DOHH2 (cell line): ENCODE data around the gene SPSB1.

Experiments used
- H3F3A ChIP-seq: fragments of 200-600 bp; sonication (generic), shearing (Covaris generic); 2 replicates; pipeline ENCODE4 v1.6.0; 2016; ENCODE audit warnings: antibody characterized with exemption, mild to moderate bottlenecking; ENCODE audit not compliant: control insufficient read depth, insufficient read depth
- H3K27ac ChIP-seq: fragments of 200-600 bp; sonication (generic); 2 replicates; pipeline ENCODE4 v1.5.1; 2014; ENCODE audit warnings: low read depth, mild to moderate bottlenecking, low read length, moderate library complexity
- H3K27me3 ChIP-seq: fragments of 200-600 bp; sonication (generic); 2 replicates; pipeline ENCODE4 v1.6.1; 2014; ENCODE audit warnings: mild to moderate bottlenecking, low read length, mixed read lengths; ENCODE audit not compliant: control insufficient read depth
- H3K36me3 ChIP-seq: fragments of 200-600 bp; sonication (generic); 2 replicates; pipeline ENCODE4 v1.6.1; 2014; ENCODE audit warnings: mild to moderate bottlenecking, low read length, moderate library complexity, mixed read lengths; ENCODE audit not compliant: control insufficient read depth
- H3K4me1 ChIP-seq: fragments of 200-600 bp; sonication (generic); 2 replicates; pipeline ENCODE4 v1.6.1; 2014; ENCODE audit warnings: mild to moderate bottlenecking, low read length, mixed read lengths; ENCODE audit not compliant: control insufficient read depth
- H3K4me2 ChIP-seq: fragments of 200-600 bp; sonication (generic); 2 replicates; pipeline ENCODE4 v1.6.0; 2014; ENCODE audit warnings: mild to moderate bottlenecking, low read length, moderate library complexity
- H3K4me3 ChIP-seq: fragments of 200-600 bp; sonication (generic); 2 replicates; pipeline ENCODE4 v1.5.1; 2014; ENCODE audit warnings: mild to moderate bottlenecking, low read length, mixed read lengths
- H3K79me2 ChIP-seq: fragments of 200-600 bp; sonication (generic); 2 replicates; pipeline ENCODE4 v1.6.1; 2014; ENCODE audit warnings: mild to moderate bottlenecking, low read length, mixed read lengths; ENCODE audit not compliant: control insufficient read depth
- H3K9me2 ChIP-seq: fragments of 200-600 bp; sonication (generic); replicated peaks from 2 replicates; pipeline ENCODE4 v1.6.1; 2014; ENCODE audit warnings: mild to moderate bottlenecking, low read length, mixed read lengths; ENCODE audit not compliant: control insufficient read depth
- H3K9me3 ChIP-seq: fragments of 200-600 bp; sonication (generic); 2 replicates; pipeline ENCODE4 v1.6.1; 2014; ENCODE audit warnings: antibody characterized with exemption, low read length, mixed read lengths; ENCODE audit not compliant: control insufficient read depth, insufficient read depth
- H4K20me1 ChIP-seq: fragments of 200-600 bp; sonication (generic); 2 replicates; pipeline ENCODE4 v1.6.0; 2014; ENCODE audit warnings: low read depth, mild to moderate bottlenecking, antibody characterized with exemption, low read length, moderate library complexity; ENCODE audit not compliant: control insufficient read depth, insufficient read depth
- CTCF ChIP-seq: fragments of 200-600 bp; sonication (generic); IDR thresholded peaks from one replicate; pipeline ENCODE4 v1.5.1; 2014; ENCODE audit warnings: antibody characterized with exemption, mild to moderate bottlenecking, low read depth, low read length; ENCODE audit not compliant: poor library complexity, severe bottlenecking
- EZH2phosphoT487 ChIP-seq: fragments of 200-600 bp; sonication (generic); IDR thresholded peaks from 2 replicates; pipeline ENCODE4 v1.6.1; 2017; ENCODE audit warnings: borderline replicate concordance, mild to moderate bottlenecking, antibody characterized with exemption, low read length, moderate library complexity, mixed read lengths

The SPSB1 gene

GRCh38 chr1:9367806-9368205 is 75.1 kb downstream of the SPSB1 start:
- Histone ChIP-seq H3K9me3 (no peaks in the 10 kb centered on the region), H3K4me1 (peaks cover 15% of the 10 kb centered on the region), H3K27me3 (no peaks in the 10 kb centered on the region), H4K20me1 (no peaks in the 10 kb centered on the region), H3K4me2 (no peak overlapping the region), H3F3A (no peaks in the 10 kb centered on the region), H3K4me3 (no peak overlapping the region), H3K79me2 (peaks cover 7% of the 10 kb centered on the region), H3K9me2 (no peaks in the 10 kb centered on the region), H3K36me3 (no peaks in the 10 kb centered on the region), H3K27ac (no peak overlapping the region)
- TF ChIP-seq CTCF (no peak), EZH2phosphoT487 (no peak)

- H3K36me3 ChIP-seq = no peaks in the 10 kb centered on the region
- no peaks in the 10 kb centered on the region for H3K9me2 ChIP-seq
- peaks cover 1% of the 10 kb centered on the region; the same call in 1 of the 2 replicates for H3K79me2 ChIP-seq
- no peak overlapping the region for H3K4me2 ChIP-seq
- TF ChIP-seq EZH2phosphoT487 (no peak), CTCF (no peak)
- no peaks in the 10 kb centered on the region for H4K20me1 ChIP-seq
- H3F3A ChIP-seq = no peaks in the 10 kb centered on the region
- H3K4me3 ChIP-seq = no peak overlapping the region
- no peaks in the 10 kb centered on the region for H3K27me3 ChIP-seq
- H3K4me1 ChIP-seq = peaks cover 14% of the 10 kb centered on the region
- H3K9me3 ChIP-seq = no peaks in the 10 kb centered on the region
- H3K27ac ChIP-seq = no peak overlapping the region
Measured at GRCh38 chr1:9368356-9368755, 75.7 kb downstream of the SPSB1 start.

GRCh38 chr1:9369964-9370788 is 77.5 kb downstream of the SPSB1 start:
- H3K27me3 ChIP-seq = no peaks in the 10 kb centered on the region
- no peak overlapping the region for H3K4me3 ChIP-seq
- no peaks in the 10 kb centered on the region for H3K79me2 ChIP-seq
- TF ChIP-seq CTCF (no peak), EZH2phosphoT487 (no peak)
- H3K9me2 ChIP-seq = no peaks in the 10 kb centered on the region
- H4K20me1 ChIP-seq = no peaks in the 10 kb centered on the region
- H3K4me1 ChIP-seq = peaks cover 19% of the 10 kb centered on the region
- H3F3A ChIP-seq = no peaks in the 10 kb centered on the region
- H3K4me2 ChIP-seq = no peak overlapping the region
- no peaks in the 10 kb centered on the region for H3K9me3 ChIP-seq
- H3K36me3 ChIP-seq = no peaks in the 10 kb centered on the region
- no peak overlapping the region for H3K27ac ChIP-seq
